Keratinocyte (primary cell): Measurements from ENCODE around the gene CYSTM1. TPM values are rescaled to one million over a fixed set of nuclear protein-coding genes. Genes with fewer than 3 reads are reported as not detected.

ENCODE experiments used
- DNase-seq: peaks from one replicate; pipeline ENCODE4 v3.0.0-alpha.2; 2011; ENCODE audit warnings: low read depth, missing footprints, low spot score
- FAIRE-seq: peaks from 2 replicates; lab custom pipeline; 2011; peaks lifted over from hg19 to GRCh38; lab: Jason Lieb, UNC
- H2AFZ ChIP-seq: 2 replicates; pipeline ENCODE4 v1.6.0; 2012; ENCODE audit warnings: low read length, control low read depth, inconsistent platforms; ENCODE audit not compliant: control insufficient read depth
- H3K27ac ChIP-seq: 2 replicates; pipeline ENCODE4 v1.5.1; 2011; ENCODE audit warnings: low read length; ENCODE audit not compliant: control insufficient read depth, insufficient read depth
- H3K27me3 ChIP-seq: 3 replicates; pipeline ENCODE4 v1.6.0; 2011; ENCODE audit warnings: low read length; ENCODE audit not compliant: control insufficient read depth, insufficient read depth; ENCODE audit errors: extremely low read depth
- H3K36me3 ChIP-seq, 2 experiments: 2 replicates in 1 of 2; 3 replicates in 1 of 2; pipeline ENCODE4 v1.5.1; 2011; ENCODE audit warnings: low read length in 2 of 2, mild to moderate bottlenecking in 1 of 2; ENCODE audit not compliant: control insufficient read depth in 2 of 2, insufficient read depth in 2 of 2; ENCODE audit errors: extremely low read depth in 1 of 2
- H3K4me1 ChIP-seq: 3 replicates; pipeline ENCODE4 v1.5.1; 2011; ENCODE audit warnings: low read length; ENCODE audit not compliant: control insufficient read depth, insufficient read depth; ENCODE audit errors: extremely low read depth
- H3K4me2 ChIP-seq: 3 replicates; pipeline ENCODE4 v1.6.0; 2011; ENCODE audit warnings: low read depth, low read length; ENCODE audit not compliant: control insufficient read depth, insufficient read depth; ENCODE audit errors: extremely low read depth
- H3K4me3 ChIP-seq, 3 experiments: fragments of 200-600 bp in 1 of 3; sonication (generic) in 1 of 3; 2 replicates in 2 of 3; 3 replicates in 1 of 3; pipeline ENCODE4 v1.5.1; 2011 to 2016; ENCODE audit warnings: low read length in 3 of 3, mild to moderate bottlenecking in 3 of 3, control low read depth in 2 of 3, inconsistent platforms in 1 of 3, low read depth in 1 of 3, mixed read lengths in 1 of 3, mixed run types in 1 of 3, moderate library complexity in 1 of 3; ENCODE audit not compliant: control insufficient read depth in 2 of 3, insufficient read depth in 2 of 3; ENCODE audit errors: extremely low read depth in 1 of 3
- H3K79me2 ChIP-seq: 2 replicates; pipeline ENCODE4 v1.6.0; 2012; ENCODE audit warnings: low read length; ENCODE audit not compliant: control insufficient read depth, insufficient read depth
- H3K9ac ChIP-seq: 3 replicates; pipeline ENCODE4 v1.6.0; 2011; ENCODE audit warnings: low read length; ENCODE audit not compliant: control insufficient read depth, insufficient read depth; ENCODE audit errors: extremely low read depth
- H3K9me1 ChIP-seq: 3 replicates; pipeline ENCODE4 v1.6.0; 2011; ENCODE audit warnings: low read length; ENCODE audit not compliant: control insufficient read depth, insufficient read depth; ENCODE audit errors: extremely low read depth
- H3K9me3 ChIP-seq: 2 replicates; pipeline ENCODE4 v1.5.1; 2012; ENCODE audit warnings: low read depth, low read length; ENCODE audit not compliant: control insufficient read depth
- H4K20me1 ChIP-seq: 3 replicates; pipeline ENCODE4 v1.6.0; 2011; ENCODE audit warnings: low read length; ENCODE audit not compliant: control insufficient read depth, insufficient read depth; ENCODE audit errors: extremely low read depth
- CTCF ChIP-seq, 3 experiments: IDR thresholded peaks in 1 of 3; conservative IDR thresholded peaks in 1 of 3; optimal IDR thresholded peaks in 1 of 3; 2 replicates in 2 of 3; 3 replicates in 1 of 3; pipeline versions ENCODE3 to v1.5.1; 2011; ENCODE audit warnings: low read length in 3 of 3, mild to moderate bottlenecking in 3 of 3, moderate library complexity in 2 of 3, control low read depth in 1 of 3, inconsistent platforms in 1 of 3; ENCODE audit not compliant: insufficient read depth in 2 of 3; ENCODE audit errors: extremely low read depth in 1 of 3
- EZH2 ChIP-seq: IDR thresholded peaks from one replicate; pipeline ENCODE4 v1.6.1; 2012; ENCODE audit warnings: inconsistent platforms, mild to moderate bottlenecking, low read length, moderate library complexity
- dilution Hi-C: fragments of 300-500 bp; cut with MboI; formaldehyde crosslinking; loops from one replicate; pipeline ENCODE4 v1.7.0; 2020; ENCODE audit warnings: low sequenced_read_pairs; ENCODE audit not compliant: extremely low pct_ligation_motif_present
- polyA plus RNA-seq, 5 experiments: library from polyadenylated mRNA; depleted of rRNA in 3 of 5; stranded (reverse) in 3 of 5; stranded (forward) in 1 of 5; unstranded in 1 of 5; fragments of >200 nt; gene quantifications; 1 replicate in 1 of 5; 2 replicates in 3 of 5; 3 replicates in 1 of 5; pipeline versions ENCODE4 v1.2.1 to v1.2.3, GENCODE V29; 2011 to 2012; ENCODE audit warnings: missing spikeins in 2 of 5, low read depth in 1 of 5, low replicate concordance in 1 of 5

Gene CYSTM1
- polyA plus RNA-seq, 1 donor (not counting 4 experiments of a cell fraction or from before 2014, with no cell fraction given) = 34.3 TPM

DNA sequence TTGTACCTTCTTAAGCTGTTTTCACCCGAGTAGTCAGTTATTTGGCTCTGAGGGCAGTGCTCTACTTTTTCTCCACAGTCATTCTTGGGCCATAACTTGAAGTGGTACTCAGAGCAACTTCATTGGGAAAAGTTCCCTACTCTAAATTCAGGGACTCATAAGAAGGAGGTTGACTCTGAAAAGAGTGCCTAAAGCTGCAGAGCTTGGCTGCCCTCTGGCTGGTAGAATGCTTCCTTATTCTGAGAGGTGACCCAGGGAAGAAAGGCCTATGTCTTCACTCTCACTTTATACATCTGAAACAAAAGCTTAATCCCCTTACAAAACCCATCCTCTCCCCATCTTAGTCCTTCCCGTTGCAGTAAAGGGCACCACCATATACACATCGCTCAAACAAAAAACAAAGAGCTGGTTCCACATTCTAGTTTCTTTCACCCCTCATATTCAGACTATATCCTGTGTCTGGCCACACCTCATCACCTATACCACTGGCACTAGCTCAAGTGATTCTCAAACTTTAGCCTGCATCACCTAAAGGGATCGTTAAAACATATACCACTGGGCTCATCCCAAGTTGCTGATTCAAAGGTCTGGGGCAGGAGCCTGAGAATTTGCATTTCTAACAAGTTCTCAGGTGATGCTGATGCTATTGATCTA is 41.3 kb upstream of the CYSTM1 start:
- no peak overlapping the region for H2AFZ ChIP-seq
- H3K4me3 ChIP-seq = no peak overlapping the region
- TF ChIP-seq CTCF (optimal IDR thresholded peaks at IDR 0.05 in 1 of 3, IDR thresholded peaks at IDR 0.05 in 1 of 3, conservative IDR thresholded peaks at IDR 0.05 in 1 of 3; ENCODE audit: extremely low read depth in 1 of 3, insufficient read depth in 2 of 3, low read length in 3 of 3) (no peak), EZH2 (no peak)
- H3K79me2 ChIP-seq = no peaks in the 10 kb centered on the region
- no peak overlapping the region for H3K4me2 ChIP-seq
- H3K4me1 ChIP-seq = peaks cover 18% of the 10 kb centered on the region
- no peak overlapping the region for H3K27ac ChIP-seq
- H3K36me3 ChIP-seq = no peaks in the 10 kb centered on the region
- DNase-seq (no peak), FAIRE-seq (no peak)
- H3K9me1 ChIP-seq = no peaks in the 10 kb centered on the region
- dilution Hi-C loops = no loop called here
- no peaks in the 10 kb centered on the region for H4K20me1 ChIP-seq
- no peak overlapping the region for H3K9ac ChIP-seq
- no peaks in the 10 kb centered on the region for H3K27me3 ChIP-seq
- no peaks in the 10 kb centered on the region for H3K9me3 ChIP-seq

DNA sequence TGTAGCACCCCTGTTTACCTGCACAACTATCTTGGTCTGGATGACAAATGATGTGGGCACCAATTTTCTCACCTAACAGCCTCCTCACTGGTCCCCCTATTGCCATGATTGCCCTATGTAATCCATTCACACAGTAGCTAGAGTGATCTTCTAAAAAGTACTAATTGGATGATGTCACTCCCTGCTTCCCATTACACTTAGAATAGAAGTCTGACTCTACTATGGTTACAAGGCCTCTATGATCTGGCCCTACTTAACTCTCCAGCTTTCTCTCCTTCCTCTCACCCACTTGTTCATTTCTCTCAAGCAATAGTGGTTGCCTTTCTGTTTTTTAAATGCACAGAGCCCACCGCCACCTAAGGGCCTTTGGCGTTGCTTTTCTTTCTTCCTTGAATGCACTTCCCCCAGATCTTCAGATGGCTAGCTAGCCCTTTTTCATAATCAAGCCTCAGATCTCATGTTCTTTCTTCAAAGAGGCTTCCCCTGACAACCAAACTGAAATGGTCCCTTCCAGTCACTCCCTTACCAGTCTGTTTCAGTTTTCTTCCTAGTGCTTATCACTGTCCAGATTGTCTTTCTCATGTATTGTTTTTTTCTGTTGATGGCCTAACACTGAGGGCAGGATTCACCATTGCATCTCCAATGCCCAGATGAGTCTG is 40.6 kb upstream of the CYSTM1 start:
- Histone ChIP-seq H3K4me1 (peaks cover 18% of the 10 kb centered on the region), H2AFZ (no peak overlapping the region), H3K27ac (no peak overlapping the region), H3K9me1 (no peaks in the 10 kb centered on the region), H3K9me3 (no peaks in the 10 kb centered on the region), H3K4me3 (no peak overlapping the region), H3K4me2 (no peak overlapping the region), H3K79me2 (no peaks in the 10 kb centered on the region), H3K36me3 (no peaks in the 10 kb centered on the region), H3K27me3 (no peaks in the 10 kb centered on the region), H4K20me1 (no peaks in the 10 kb centered on the region), H3K9ac (no peak overlapping the region)
- dilution Hi-C loops = no loop called here
- FAIRE-seq = no peak
- DNase-seq = no peak
- TF ChIP-seq EZH2 (no peak), CTCF (optimal IDR thresholded peaks at IDR 0.05 in 1 of 3, IDR thresholded peaks at IDR 0.05 in 1 of 3, conservative IDR thresholded peaks at IDR 0.05 in 1 of 3; ENCODE audit: extremely low read depth in 1 of 3, insufficient read depth in 2 of 3, low read length in 3 of 3) (no peak)
